SK-N-SH (cell line): ENCODE results near the gene IL18. TPM values are rescaled to one million over a fixed set of nuclear protein-coding genes. Genes with fewer than 3 reads are reported as not detected.

Experiments used
- CTCF ChIA-PET: fragments of 300-600, 350-600 bp; formaldehyde crosslinking; extraction: SDS; loops from one replicate; lab custom pipeline; 2021; lab: Yijun Ruan, JAX
- POLR2A ChIA-PET: fragments of 350-600 bp; sonication (Branson Sonifier 250); formaldehyde crosslinking; extraction: SDS; loops from one replicate; lab custom pipeline; 2020; ENCODE audit warnings: antibody characterized with exemption, inconsistent platforms; lab: Yijun Ruan, JAX
- DNase-seq: peaks from one replicate; pipeline ENCODE4 v3.0.0; 2012
- H2AFZ ChIP-seq: fragments of 200-600 bp; sonication (generic); 2 replicates; pipeline ENCODE4 v1.8.1; 2016; ENCODE audit warnings: antibody characterized with exemption, mild to moderate bottlenecking, low read depth
- H3F3A ChIP-seq: fragments of 200-600 bp; sonication (generic); replicated peaks from 2 replicates; pipeline ENCODE3; 2016; ENCODE audit warnings: antibody characterized with exemption, mild to moderate bottlenecking; ENCODE audit not compliant: insufficient read depth
- H3K27ac ChIP-seq, 2 experiments: fragments of 200-500 bp in 1 of 2; fragments of 200-600 bp in 1 of 2; sonication (Bioruptor generic) in 1 of 2; sonication (generic), shearing (Covaris generic) in 1 of 2; 2 replicates each; pipeline versions ENCODE4 v1.5.1 to v1.6.1; 2014 to 2016; ENCODE audit warnings: low read depth in 2 of 2, inconsistent platforms in 1 of 2, low read length in 1 of 2, mild to moderate bottlenecking in 1 of 2, mixed read lengths in 1 of 2
- H3K27me3 ChIP-seq: fragments of 200-600 bp; sonication (generic), shearing (Covaris generic); 2 replicates; pipeline ENCODE4 v1.6.1; 2016; ENCODE audit warnings: mixed run types; ENCODE audit not compliant: insufficient read depth
- H3K36me3 ChIP-seq, 2 experiments: fragments of 200-500 bp in 1 of 2; fragments of 200-600 bp in 1 of 2; sonication (Bioruptor generic) in 1 of 2; sonication (generic) in 1 of 2; replicated peaks in 1 of 2; 2 replicates each; pipeline versions ENCODE3 to v1.5.1; 2014 to 2016; ENCODE audit warnings: low read length in 1 of 2, mild to moderate bottlenecking in 1 of 2; ENCODE audit not compliant: insufficient read depth in 2 of 2, control insufficient read depth in 1 of 2
- H3K4me1 ChIP-seq, 2 experiments: fragments of 200-500 bp in 1 of 2; fragments of 200-600 bp in 1 of 2; sonication (Bioruptor generic) in 1 of 2; sonication (generic), shearing (Covaris generic) in 1 of 2; 2 replicates each; pipeline versions ENCODE4 v1.5.1 to v1.6.1; 2014 to 2016; ENCODE audit warnings: low read depth in 1 of 2, low read length in 1 of 2, mixed run types in 1 of 2; ENCODE audit not compliant: insufficient read depth in 2 of 2, control insufficient read depth in 1 of 2
- H3K4me2 ChIP-seq: fragments of 200-600 bp; sonication (generic), shearing (Covaris generic); 2 replicates; pipeline ENCODE4 v1.6.1; 2017; ENCODE audit warnings: mixed run types
- H3K4me3 ChIP-seq, 2 experiments: fragments of 200-500 bp in 1 of 2; fragments of 200-600 bp in 1 of 2; sonication (Bioruptor generic) in 1 of 2; sonication (generic), shearing (Covaris generic) in 1 of 2; 2 replicates each; pipeline versions ENCODE4 v1.5.1 to v1.8.1; 2014 to 2016; ENCODE audit warnings: low read depth in 2 of 2, inconsistent platforms in 1 of 2, low read length in 1 of 2, mild to moderate bottlenecking in 1 of 2, mixed read lengths in 1 of 2, moderate library complexity in 1 of 2
- H3K79me2 ChIP-seq: fragments of 200-600 bp; sonication (generic); 2 replicates; pipeline ENCODE4 v1.8.1; 2017; ENCODE audit warnings: mild to moderate bottlenecking; ENCODE audit not compliant: insufficient read depth
- H3K9ac ChIP-seq: fragments of 200-600 bp; sonication (generic); 2 replicates; pipeline ENCODE4 v1.6.1; 2017; ENCODE audit warnings: mixed run types
- H3K9me2 ChIP-seq: fragments of 200-600 bp; sonication (generic); 2 replicates; pipeline ENCODE4 v1.6.1; 2017; ENCODE audit warnings: mixed run types
- H3K9me3 ChIP-seq: fragments of 200-600 bp; sonication (generic); 2 replicates; pipeline ENCODE4 v1.6.1; 2017; ENCODE audit warnings: mixed run types, mild to moderate bottlenecking, moderate library complexity
- H4K20me1 ChIP-seq: fragments of 200-600 bp; sonication (generic); 2 replicates; pipeline ENCODE4 v1.6.1; 2017; ENCODE audit warnings: mild to moderate bottlenecking, mixed run types; ENCODE audit not compliant: insufficient read depth
- CHD2 ChIP-seq: fragments of 150-350 bp; IDR thresholded peaks from 2 replicates; pipeline ENCODE4 v1.6.1; 2018; ENCODE audit warnings: low read length; ENCODE audit not compliant: partially characterized antibody
- CTCF ChIP-seq: fragments of 200-600 bp; sonication (generic); IDR thresholded peaks from 2 replicates; pipeline ENCODE4 v1.6.1; 2017; ENCODE audit warnings: antibody characterized with exemption, mild to moderate bottlenecking, moderate library complexity
- ELF1 ChIP-seq: IDR thresholded peaks from 2 replicates; pipeline ENCODE4 v1.4.0; 2012
- EZH2phosphoT487 ChIP-seq: fragments of 200-600 bp; sonication (generic); IDR thresholded peaks from 2 replicates; pipeline ENCODE4 v1.6.1; 2017; ENCODE audit warnings: low read depth, mixed run types, mild to moderate bottlenecking, antibody characterized with exemption, moderate library complexity, borderline replicate concordance
- FOXJ3 ChIP-seq: sonication (generic); formaldehyde crosslinking; IDR thresholded peaks from 2 replicates; pipeline ENCODE4 v1.5.1; 2020; ENCODE audit warnings: mild to moderate bottlenecking, missing genetic modification reagents
- JUND ChIP-seq: IDR thresholded peaks from 2 replicates; pipeline ENCODE4 v1.4.0; 2012
- MEF2A ChIP-seq: IDR thresholded peaks from 2 replicates; pipeline ENCODE4 v1.4.0; 2012; ENCODE audit warnings: low read depth, borderline replicate concordance
- MXI1 ChIP-seq: IDR thresholded peaks from 2 replicates; pipeline ENCODE4 v1.6.1; 2012; ENCODE audit warnings: mild to moderate bottlenecking, low read depth, low read length, improper control_type of control experiment
- POLR2AphosphoS5 ChIP-seq: IDR thresholded peaks from 2 replicates; pipeline ENCODE4 v1.6.1; 2012; ENCODE audit warnings: low read depth, low read length
- REST ChIP-seq: IDR thresholded peaks from 2 replicates; pipeline ENCODE4 v1.6.1; 2012; ENCODE audit warnings: mild to moderate bottlenecking, low read depth, low read length, moderate library complexity
- RXRA ChIP-seq: IDR thresholded peaks from 2 replicates; pipeline ENCODE4 v1.4.0; 2012; ENCODE audit warnings: low read depth, mild to moderate bottlenecking, borderline replicate concordance
- USF1 ChIP-seq: IDR thresholded peaks from 2 replicates; pipeline ENCODE4 v1.4.0; 2012; ENCODE audit warnings: low read depth, borderline replicate concordance
- USF2 ChIP-seq: fragments of 150-350 bp; IDR thresholded peaks from 2 replicates; pipeline ENCODE4 v1.6.1; 2017; ENCODE audit warnings: antibody characterized with exemption, low read length, low read depth, borderline replicate concordance
- ZBTB33 ChIP-seq: IDR thresholded peaks from 2 replicates; pipeline ENCODE4 v1.4.0; 2012; ENCODE audit warnings: low read depth, borderline replicate concordance
- whole genome bisulfite sequencing: methylation state at CpG from one replicate; pipeline ENCODE4 v1.1.6; 2017; ENCODE audit warnings: low lambda C conversion rate; 5-methylcytosine and 5-hydroxymethylcytosine counted together
- polyA plus RNA-seq, 3 experiments: library from polyadenylated mRNA; depleted of rRNA; stranded (reverse); fragments of >200 nt; gene quantifications; 2 replicates each; pipeline ENCODE4 v1.2.3, GENCODE V29; 2012

The IL18 gene
- polyA plus RNA-seq, 1 of the 3 experiments (the other 2 are of a cell fraction) = 0.28 TPM

- H3K27me3 ChIP-seq = no peaks in the 10 kb centered on the region
- H2AFZ ChIP-seq = no peak overlapping the region
- TF ChIP-seq JUND (no peak), USF1 (no peak), ZBTB33 (no peak), EZH2phosphoT487 (no peak), CTCF (no peak), POLR2AphosphoS5 (no peak), REST (no peak), FOXJ3 (CRISPR knock-in tag) (no peak), ELF1 (no peak), USF2 (no peak), CHD2 (no peak), MEF2A (no peak), RXRA (no peak), MXI1 (no peak)
- H3K9me3 ChIP-seq = no peaks in the 10 kb centered on the region
- H3F3A ChIP-seq = no peaks in the 10 kb centered on the region
- H3K4me1 ChIP-seq = no peaks in the 10 kb centered on the region
- DNase-seq = no peak
- H4K20me1 ChIP-seq = no peaks in the 10 kb centered on the region
- H3K36me3 ChIP-seq = no peaks in the 10 kb centered on the region
- ChIA-PET CTCF (interaction anchor here (1.1 to 2.8 kb wide), 4 partner anchors 10 to 37 kb away, joined by 3 to 15 read pairs (median 6); partner anchors contain the start of gene BCO2), POLR2A (no interaction called here)
- H3K79me2 ChIP-seq = no peaks in the 10 kb centered on the region
- no peak overlapping the region for H3K27ac ChIP-seq
- no peaks in the 10 kb centered on the region for H3K9me2 ChIP-seq
- H3K4me2 ChIP-seq = no peak overlapping the region
- H3K9ac ChIP-seq = no peak overlapping the region
- no peak overlapping the region for H3K4me3 ChIP-seq
- WGBS = 91% methylated on average over 5 of the region's 5 CpGs
Measured at GRCh38 chr11:112150517-112150916, 13.4 kb downstream of the IL18 start.
